Upper lobe of left lung (tissue), 4 donors: ENCODE measurements around the gene TAMALIN.

Experiments used
- EP300 ChIP-seq, 4 donors: sonication (generic); formaldehyde crosslinking; IDR thresholded peaks; one replicate each; pipeline ENCODE4 v1.5.1; 2017; ENCODE audit warnings: antibody characterized with exemption in 4 of 4, control low read depth in 2 of 4
- POLR2A ChIP-seq, 4 donors: fragments of 450-650 bp; IDR thresholded peaks; one replicate each; pipeline ENCODE4 v1.5.1; 2016 to 2017; ENCODE audit warnings: antibody characterized with exemption in 4 of 4, mild to moderate bottlenecking in 2 of 4
- POLR2AphosphoS5 ChIP-seq, 2 donors: sonication (generic); formaldehyde crosslinking; IDR thresholded peaks; one replicate each; pipeline ENCODE4 v1.5.1; 2017; ENCODE audit warnings: antibody characterized with exemption in 2 of 2
- TF ChIP-seq, protein P1 (sequence below), 6 experiments: fragments of 450-650 bp in 4 of 6; fragments of 200-600 bp in 2 of 6; sonication (generic) in 2 of 6; IDR thresholded peaks; one replicate each; pipeline ENCODE4 v1.5.1; 2016 to 2019; ENCODE audit warnings: antibody characterized with exemption in 6 of 6

DNA sequence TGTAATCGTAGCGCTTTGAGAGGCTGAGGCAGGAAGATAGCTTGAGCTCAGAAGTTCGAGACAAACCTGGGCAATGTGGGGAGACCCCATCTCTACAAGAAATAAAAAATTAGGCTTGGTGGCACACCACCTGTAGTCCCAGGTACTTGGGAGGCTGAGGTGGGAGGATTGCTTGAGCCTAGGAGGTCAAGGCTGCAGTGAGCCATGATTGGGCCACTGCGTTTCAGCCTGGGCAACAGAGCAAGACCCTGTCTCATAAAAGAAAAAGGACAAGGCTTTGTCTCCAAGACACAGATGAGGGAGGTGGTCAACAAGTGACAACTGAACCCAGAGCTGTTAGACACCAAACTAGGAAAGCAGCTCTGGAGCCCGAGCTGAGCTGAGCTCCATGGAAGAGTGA is 14.5 kb upstream of the TAMALIN start:
- TF ChIP-seq, protein P1, sequence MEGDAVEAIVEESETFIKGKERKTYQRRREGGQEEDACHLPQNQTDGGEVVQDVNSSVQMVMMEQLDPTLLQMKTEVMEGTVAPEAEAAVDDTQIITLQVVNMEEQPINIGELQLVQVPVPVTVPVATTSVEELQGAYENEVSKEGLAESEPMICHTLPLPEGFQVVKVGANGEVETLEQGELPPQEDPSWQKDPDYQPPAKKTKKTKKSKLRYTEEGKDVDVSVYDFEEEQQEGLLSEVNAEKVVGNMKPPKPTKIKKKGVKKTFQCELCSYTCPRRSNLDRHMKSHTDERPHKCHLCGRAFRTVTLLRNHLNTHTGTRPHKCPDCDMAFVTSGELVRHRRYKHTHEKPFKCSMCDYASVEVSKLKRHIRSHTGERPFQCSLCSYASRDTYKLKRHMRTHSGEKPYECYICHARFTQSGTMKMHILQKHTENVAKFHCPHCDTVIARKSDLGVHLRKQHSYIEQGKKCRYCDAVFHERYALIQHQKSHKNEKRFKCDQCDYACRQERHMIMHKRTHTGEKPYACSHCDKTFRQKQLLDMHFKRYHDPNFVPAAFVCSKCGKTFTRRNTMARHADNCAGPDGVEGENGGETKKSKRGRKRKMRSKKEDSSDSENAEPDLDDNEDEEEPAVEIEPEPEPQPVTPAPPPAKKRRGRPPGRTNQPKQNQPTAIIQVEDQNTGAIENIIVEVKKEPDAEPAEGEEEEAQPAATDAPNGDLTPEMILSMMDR (IDR thresholded peaks at IDR 0.05): no peak
- TF ChIP-seq POLR2A (IDR thresholded peaks at IDR 0.05) (no peak), POLR2AphosphoS5 (IDR thresholded peaks at IDR 0.05) (no peak), EP300 (IDR thresholded peaks at IDR 0.05) (no peak)
